Measurements from ENCODE around the gene PODXL2. TPM values are rescaled to one million over a fixed set of nuclear protein-coding genes. Genes with fewer than 3 reads are reported as not detected.
A peak's percentile ranks its signal among the peaks of the same experiment; 100 is the strongest.

Gene PODXL2
- total RNA-seq, 2 experiments from 2014 or later: 4.0 to 4.2 TPM

GRCh38 chr3:127682561-127682960 lies 53.6 kb downstream of the PODXL2 start:
- Histone ChIP-seq H3K9me3 (ENCODE audit: control insufficient read depth in 1 of 2, insufficient read depth in 1 of 2, low read length in 2 of 2) (no peaks in the 10 kb centered on the region), H3K36me3 (ENCODE audit: insufficient read depth, low read length) (peaks cover 22% of the 10 kb centered on the region), H3K4me3 (ENCODE audit: low read length) (no peak overlapping the region), H3K4me1 (ENCODE audit: insufficient read depth, low read length) (peaks cover 15% of the 10 kb centered on the region), H3K27me3 (ENCODE audit: control insufficient read depth in 1 of 2, insufficient read depth in 2 of 2, low read length in 2 of 2) (no peaks in the 10 kb centered on the region), H3K27ac (ENCODE audit: low read depth in 1 of 2, low read length in 2 of 2) (no peak overlapping the region)
- no peak for TF ChIP-seq CTCF (IDR thresholded peaks at IDR 0.05)
- H3K9me3 Mint-ChIP-seq: no peaks in the 10 kb centered on the region
- no peak overlapping the region for H3K27ac Mint-ChIP-seq
- ATAC-seq (ENCODE audit: poor library complexity) (no peak), DNase-seq (peak in 2 of 14 experiments; percentile 6 to 27)
- no peaks in the 10 kb centered on the region for H3K27me3 Mint-ChIP-seq
- peaks cover 17% of the 10 kb centered on the region for H3K4me1 Mint-ChIP-seq (ENCODE audit: low read depth)
- CTCF ChIA-PET: interaction anchor here (1.3 kb wide), 1 partner anchor 108 kb away, joined by 3 read pairs; no protein-coding TSS in a partner anchor
- H3K4me3 Mint-ChIP-seq: no peak overlapping the region
- H3K36me3 Mint-ChIP-seq (ENCODE audit: low read depth): peaks cover 18% of the 10 kb centered on the region
- POLR2A ChIA-PET: interaction anchor here (2.9 kb wide), 1 partner anchor 9 kb away, joined by 18 read pairs; the partner anchor contains the start of gene ABTB1
- intact Hi-C loops (cut with DNase I, micrococcal nuclease): no loop called here

- Histone ChIP-seq H3K9me3 (ENCODE audit: control insufficient read depth in 1 of 2, insufficient read depth in 1 of 2, low read length in 2 of 2) (no peaks in the 10 kb centered on the region), H3K27ac (ENCODE audit: low read depth in 1 of 2, low read length in 2 of 2) (no peak overlapping the region), H3K4me3 (ENCODE audit: low read length) (no peak overlapping the region), H3K27me3 (ENCODE audit: control insufficient read depth in 1 of 2, insufficient read depth in 2 of 2, low read length in 2 of 2) (no peaks in the 10 kb centered on the region), H3K4me1 (ENCODE audit: insufficient read depth, low read length) (peaks cover 7% of the 10 kb centered on the region), H3K36me3 (ENCODE audit: insufficient read depth, low read length) (no peaks in the 10 kb centered on the region)
- ATAC-seq (ENCODE audit: poor library complexity) (no peak), DNase-seq (peak in 1 of 14 experiments; percentile 19)
- intact Hi-C loops (cut with DNase I, micrococcal nuclease): no loop called here
- peaks cover 14% of the 10 kb centered on the region for H3K4me1 Mint-ChIP-seq (ENCODE audit: low read depth)
- no peaks in the 10 kb centered on the region for H3K36me3 Mint-ChIP-seq (ENCODE audit: low read depth)
- no peaks in the 10 kb centered on the region for H3K27me3 Mint-ChIP-seq
- TF ChIP-seq CTCF (IDR thresholded peaks at IDR 0.05): no peak
- no peaks in the 10 kb centered on the region for H3K9me3 Mint-ChIP-seq
- H3K4me3 Mint-ChIP-seq: no peak overlapping the region
- ChIA-PET POLR2A (interaction anchor here (1.0 to 2.9 kb wide), 2 partner anchors 12 to 23 kb away, joined by 3 to 18 read pairs; partner anchors contain the start of gene ABTB1), CTCF (no interaction called here)
- no peak overlapping the region for H3K27ac Mint-ChIP-seq
Observed at GRCh38 chr3:127684871-127685707, 56.1 kb downstream of the PODXL2 start.

- no peak overlapping the region for H3K27ac ChIP-seq (ENCODE audit: low read depth in 1 of 2, low read length in 2 of 2)
- H3K4me1 Mint-ChIP-seq (ENCODE audit: low read depth): peaks cover 14% of the 10 kb centered on the region
- no peaks in the 10 kb centered on the region for H3K9me3 ChIP-seq (ENCODE audit: control insufficient read depth in 1 of 2, insufficient read depth in 1 of 2, low read length in 2 of 2)
- CTCF ChIA-PET: no interaction called here
- no peaks in the 10 kb centered on the region for H3K27me3 ChIP-seq (ENCODE audit: control insufficient read depth in 1 of 2, insufficient read depth in 2 of 2, low read length in 2 of 2)
- H3K36me3 ChIP-seq (ENCODE audit: insufficient read depth, low read length): no peaks in the 10 kb centered on the region
- intact Hi-C loops (cut with DNase I, micrococcal nuclease): no loop called here
- ATAC-seq (ENCODE audit: poor library complexity) (no peak), DNase-seq (no peak)
- TF ChIP-seq CTCF (IDR thresholded peaks at IDR 0.05): no peak
- peaks cover 7% of the 10 kb centered on the region for H3K4me1 ChIP-seq (ENCODE audit: insufficient read depth, low read length)
- H3K9me3 Mint-ChIP-seq: no peaks in the 10 kb centered on the region
- POLR2A ChIA-PET: no interaction called here
- no peak overlapping the region for H3K27ac Mint-ChIP-seq
- no peak overlapping the region for H3K4me3 Mint-ChIP-seq
- H3K36me3 Mint-ChIP-seq (ENCODE audit: low read depth): no peaks in the 10 kb centered on the region
- H3K4me3 ChIP-seq (ENCODE audit: low read length): no peak overlapping the region
- no peaks in the 10 kb centered on the region for H3K27me3 Mint-ChIP-seq
Observed at GRCh38 chr3:127685708-127686511, 56.9 kb downstream of the PODXL2 start.

Data from CD4-positive, alpha-beta T cell (primary cell).